PC-9 (cell line): Measurements from ENCODE around the gene SLC1A3. TPM values are rescaled to one million over a fixed set of nuclear protein-coding genes. Genes with fewer than 3 reads are reported as not detected.

Experiments used
- BruUV-seq: library from RNA; stranded (reverse); fragments of 400-500 nt; replicated peaks from 2 replicates; lab custom pipeline; 2021; lab: Mats Ljungman, UMichigan
- CTCF ChIA-PET: fragments of 300-600 bp; sonication (Branson Sonifier 250); formaldehyde crosslinking; loops from one replicate; lab custom pipeline; 2022; ENCODE audit warnings: antibody characterized with exemption; lab: Charles Lee
- POLR2A ChIA-PET: fragments of 300-600 bp; sonication (Branson Sonifier 250); formaldehyde crosslinking; loops from one replicate; lab custom pipeline; 2022; ENCODE audit warnings: antibody characterized with exemption; ENCODE audit not compliant: unreplicated experiment; lab: Charles Lee
- DNase-seq, 2 experiments: peaks; one replicate each; pipeline versions ENCODE4 v3.0.0 to v3.0.0-alpha.2; 2015 to 2022; ENCODE audit warnings: mixed read lengths in 1 of 2
- H2AFZ ChIP-seq: fragments of 200-600 bp; sonication (generic); 2 replicates; pipeline ENCODE4 v1.8.1; 2017; ENCODE audit warnings: antibody characterized with exemption
- H3F3A ChIP-seq: fragments of 200-600 bp; sonication (generic); 2 replicates; pipeline ENCODE4 v1.8.1; 2017; ENCODE audit warnings: antibody characterized with exemption, mild to moderate bottlenecking, low read depth; ENCODE audit not compliant: insufficient read depth
- H3K27ac ChIP-seq: fragments of 200-600 bp; sonication (generic); 2 replicates; pipeline ENCODE4 v1.6.1; 2016; ENCODE audit warnings: mixed run types
- H3K27me3 ChIP-seq: fragments of 200-600 bp; sonication (generic); 2 replicates; pipeline ENCODE4 v1.6.1; 2016; ENCODE audit warnings: low read depth, mixed run types; ENCODE audit not compliant: insufficient read depth
- H3K36me3 ChIP-seq: fragments of 200-600 bp; sonication (generic); 2 replicates; pipeline ENCODE4 v1.6.1; 2016; ENCODE audit warnings: low read depth, mixed run types
- H3K4me1 ChIP-seq: fragments of 200-600 bp; sonication (generic); replicated peaks from 2 replicates; pipeline ENCODE4 v1.6.1; 2016; ENCODE audit warnings: mixed run types; ENCODE audit not compliant: insufficient read depth
- H3K4me2 ChIP-seq: fragments of 200-600 bp; sonication (generic); 2 replicates; pipeline ENCODE4 v1.6.1; 2017; ENCODE audit warnings: mixed run types
- H3K4me3 ChIP-seq: fragments of 200-600 bp; sonication (generic); 2 replicates; pipeline ENCODE4 v1.6.1; 2016; ENCODE audit warnings: mixed run types
- H3K79me2 ChIP-seq: fragments of 200-600 bp; sonication (generic); 2 replicates; pipeline ENCODE4 v1.6.1; 2017; ENCODE audit warnings: low read depth, mixed run types
- H3K9me2 ChIP-seq: fragments of 200-600 bp; sonication (generic); 2 replicates; pipeline ENCODE4 v1.8.1; 2017; ENCODE audit warnings: mild to moderate bottlenecking; ENCODE audit not compliant: insufficient read depth
- H3K9me3 ChIP-seq: fragments of 200-600 bp; sonication (generic); 2 replicates; pipeline ENCODE4 v1.8.1; 2016; ENCODE audit warnings: low read depth; ENCODE audit not compliant: insufficient read depth
- H4K20me1 ChIP-seq: fragments of 200-600 bp; sonication (generic); 2 replicates; pipeline ENCODE4 v1.8.1; 2017; ENCODE audit not compliant: insufficient read depth
- CTCF ChIP-seq: fragments of 200-600 bp; sonication (generic); conservative IDR thresholded peaks from 2 replicates; pipeline ENCODE4 v1.6.1; 2017; ENCODE audit warnings: mixed run types, antibody characterized with exemption, mild to moderate bottlenecking, moderate library complexity
- EZH2 ChIP-seq: fragments of 200-600 bp; sonication (generic); IDR thresholded peaks from 2 replicates; pipeline ENCODE4 v1.8.0; 2017; ENCODE audit warnings: antibody characterized with exemption, low read depth
- intact Hi-C: fragments of 100-400 bp; cut with micrococcal nuclease; formaldehyde crosslinking; loops from one replicate; pipeline ENCODE4 v1.10.0; 2022; ENCODE audit not compliant: unreplicated experiment
- total RNA-seq: library from RNA; stranded (reverse); gene quantifications from 2 replicates; pipeline ENCODE4 v1.2.3, GENCODE V29; 2021

Gene SLC1A3
- total RNA-seq, 1 experiment from 2014 or later = 0.24 TPM

- Histone ChIP-seq H3K9me2 (no peaks in the 10 kb centered on the region), H2AFZ (no peak overlapping the region), H3K4me1 (no peaks in the 10 kb centered on the region), H3K4me2 (no peak overlapping the region), H3K27ac (no peak overlapping the region), H3K79me2 (no peaks in the 10 kb centered on the region), H3F3A (no peaks in the 10 kb centered on the region), H3K9me3 (no peaks in the 10 kb centered on the region), H3K36me3 (no peaks in the 10 kb centered on the region), H3K27me3 (no peaks in the 10 kb centered on the region), H3K4me3 (no peak overlapping the region), H4K20me1 (no peaks in the 10 kb centered on the region)
- intact Hi-C loops = no loop called here
- POLR2A ChIA-PET = no interaction called here
- DNase-seq = no peak
- CTCF ChIA-PET = no interaction called here
- no TSS peak for BruUV-seq
- TF ChIP-seq CTCF (no peak), EZH2 (no peak)
Measured at GRCh38 chr5:36726767-36727166, 120.4 kb downstream of the SLC1A3 start.

- Histone ChIP-seq H3K4me1 (no peaks in the 10 kb centered on the region), H3K27ac (no peak overlapping the region), H4K20me1 (no peaks in the 10 kb centered on the region), H3K4me2 (no peak overlapping the region), H3K9me2 (no peaks in the 10 kb centered on the region), H3K27me3 (no peaks in the 10 kb centered on the region), H3K79me2 (no peaks in the 10 kb centered on the region), H2AFZ (no peak overlapping the region), H3K4me3 (no peak overlapping the region), H3K9me3 (no peaks in the 10 kb centered on the region), H3K36me3 (no peaks in the 10 kb centered on the region), H3F3A (no peaks in the 10 kb centered on the region)
- intact Hi-C loops = loop anchor here (1.0 kb wide), 1 partner anchor 277 kb away; no protein-coding TSS in a partner anchor
- no TSS peak for BruUV-seq
- peak; percentile 25 to 65 for DNase-seq
- ChIA-PET CTCF (interaction anchor here (0.6 to 1.4 kb wide), 4 partner anchors 142 to 351 kb away, joined by 4 to 26 read pairs (median 5); no protein-coding TSS in a partner anchor), POLR2A (no interaction called here)
- TF ChIP-seq EZH2 = no peak
- peak; percentile 89 for TF ChIP-seq CTCF
Measured at GRCh38 chr5:36728697-36729543, 122.5 kb downstream of the SLC1A3 start.

- H2AFZ ChIP-seq = no peak overlapping the region
- no peak overlapping the region for H3K4me3 ChIP-seq
- no peaks in the 10 kb centered on the region for H3F3A ChIP-seq
- no TSS peak for BruUV-seq
- no peak overlapping the region for H3K27ac ChIP-seq
- POLR2A ChIA-PET = no interaction called here
- H3K79me2 ChIP-seq = no peaks in the 10 kb centered on the region
- H3K36me3 ChIP-seq = no peaks in the 10 kb centered on the region
- no peak for TF ChIP-seq EZH2
- TF ChIP-seq CTCF = no peak
- no peaks in the 10 kb centered on the region for H3K9me2 ChIP-seq
- intact Hi-C loops = loop anchor here (10.0 kb wide), 1 partner anchor 1464 kb away; no protein-coding TSS in a partner anchor
- no peak overlapping the region for H3K4me2 ChIP-seq
- no peaks in the 10 kb centered on the region for H3K4me1 ChIP-seq
- H4K20me1 ChIP-seq = no peaks in the 10 kb centered on the region
- CTCF ChIA-PET = interaction anchor here (0.6 to 1.4 kb wide), 6 partner anchors 10 to 140 kb away, joined by 3 to 26 read pairs (median 4); no protein-coding TSS in a partner anchor
- H3K27me3 ChIP-seq = no peaks in the 10 kb centered on the region
- DNase-seq = no peak
- no peaks in the 10 kb centered on the region for H3K9me3 ChIP-seq
Measured at GRCh38 chr5:36730537-36731216, 124.3 kb downstream of the SLC1A3 start.
